GM23338 (cell line): ENCODE measurements around the gene HARS2. TPM values are rescaled to one million over a fixed set of nuclear protein-coding genes. Genes with fewer than 3 reads are reported as not detected.

ENCODE experiments used
- ATAC-seq: fragments of 200-7000 bp; cut with Tn5 transposase; 3 replicates; pipeline ENCODE4 v1.9.1; 2020
- DNase-seq: peaks from one replicate; pipeline ENCODE4 v3.0.0-alpha.2; 2015; ENCODE audit warnings: low spot score
- H2AFZ ChIP-seq: fragments of 200-600 bp; sonication (generic); 2 replicates; pipeline ENCODE4 v1.8.0; 2016; ENCODE audit warnings: antibody characterized with exemption, mild to moderate bottlenecking, moderate library complexity
- H3F3A ChIP-seq: fragments of 200-600 bp; sonication (generic); replicated peaks from 2 replicates; pipeline ENCODE4 v1.8.0; 2017; ENCODE audit warnings: antibody characterized with exemption, mixed run types, low read depth
- H3K27ac ChIP-seq: fragments of 200-600 bp; sonication (generic); 2 replicates; pipeline ENCODE4 v1.6.1; 2016; ENCODE audit warnings: low read depth
- H3K27me3 ChIP-seq: fragments of 200-600 bp; sonication (generic); 2 replicates; pipeline ENCODE4 v1.8.0; 2016; ENCODE audit warnings: mild to moderate bottlenecking, mixed run types, moderate library complexity; ENCODE audit not compliant: insufficient read depth
- H3K36me3 ChIP-seq: fragments of 200-600 bp; sonication (generic); 2 replicates; pipeline ENCODE4 v1.8.0; 2016; ENCODE audit warnings: mild to moderate bottlenecking; ENCODE audit not compliant: insufficient read depth
- H3K4me1 ChIP-seq: fragments of 200-600 bp; sonication (generic); 2 replicates; pipeline ENCODE4 v1.8.0; 2016; ENCODE audit warnings: mild to moderate bottlenecking, moderate library complexity; ENCODE audit not compliant: insufficient read depth
- H3K4me2 ChIP-seq: fragments of 200-600 bp; sonication (generic); 2 replicates; pipeline ENCODE4 v1.7.1; 2017; ENCODE audit warnings: mixed run types
- H3K4me3 ChIP-seq: fragments of 200-600 bp; sonication (generic); 2 replicates; pipeline ENCODE4 v1.6.1; 2016; ENCODE audit warnings: mixed run types
- H3K79me2 ChIP-seq: fragments of 200-600 bp; sonication (generic); replicated peaks from 2 replicates; pipeline ENCODE4 v1.8.0; 2017; ENCODE audit warnings: mild to moderate bottlenecking; ENCODE audit not compliant: insufficient read depth
- H3K9me2 ChIP-seq: fragments of 200-600 bp; sonication (generic); 2 replicates; pipeline ENCODE4 v1.8.0; 2017; ENCODE audit not compliant: insufficient read depth
- H4K20me1 ChIP-seq: fragments of 200-600 bp; sonication (generic); replicated peaks from 2 replicates; pipeline ENCODE4 v1.8.0; 2017; ENCODE audit warnings: mild to moderate bottlenecking; ENCODE audit not compliant: insufficient read depth
- H3K27ac Mint-ChIP-seq: 2 replicates; pipeline ENCODE4 v1.8.0; 2020; ENCODE audit warnings: inconsistent platforms, mild to moderate bottlenecking, moderate library complexity, mixed read lengths
- H3K27me3 Mint-ChIP-seq: 3 replicates; pipeline ENCODE4 v1.8.0; 2022; ENCODE audit warnings: low read depth, mild to moderate bottlenecking, moderate library complexity, mixed read lengths, inconsistent platforms; ENCODE audit not compliant: insufficient read depth, poor library complexity
- H3K36me3 Mint-ChIP-seq: 3 replicates; pipeline ENCODE4 v1.8.0; 2021; ENCODE audit warnings: low read depth, mild to moderate bottlenecking, inconsistent platforms, moderate library complexity, mixed read lengths
- H3K4me1 Mint-ChIP-seq: 3 replicates; pipeline ENCODE4 v1.8.0; 2020; ENCODE audit warnings: mild to moderate bottlenecking, inconsistent platforms, mixed read lengths
- H3K4me3 Mint-ChIP-seq: 3 replicates; pipeline ENCODE4 v1.8.0; 2021; ENCODE audit warnings: moderate library complexity, mild to moderate bottlenecking, inconsistent platforms, mixed read lengths
- H3K9me3 Mint-ChIP-seq: 3 replicates; pipeline ENCODE4 v1.8.0; 2020; ENCODE audit warnings: moderate library complexity, mild to moderate bottlenecking, inconsistent platforms, mixed read lengths
- CREB1 ChIP-seq: fragments of 250-450 bp; sonication (Bioruptor Pico); IDR thresholded peaks from 2 replicates; pipeline ENCODE4 v1.5.0; 2020; ENCODE audit warnings: low read depth, mild to moderate bottlenecking, moderate library complexity
- ETS1 ChIP-seq: IDR thresholded peaks from 2 replicates; pipeline ENCODE4 v1.6.1; 2016; ENCODE audit warnings: antibody characterized with exemption
- EZH2 ChIP-seq: fragments of 200-600 bp; sonication (generic); IDR thresholded peaks from one replicate; pipeline ENCODE4 v1.8.0; 2017; ENCODE audit warnings: antibody characterized with exemption, mild to moderate bottlenecking, low read depth; ENCODE audit not compliant: unreplicated experiment
- EZH2phosphoT487 ChIP-seq: fragments of 200-600 bp; sonication (generic); IDR thresholded peaks from one replicate; pipeline ENCODE4 v1.8.1; 2018; ENCODE audit warnings: antibody characterized with exemption; ENCODE audit not compliant: unreplicated experiment
- JUNB ChIP-seq: IDR thresholded peaks from one replicate; pipeline ENCODE4 v1.6.1; 2016; ENCODE audit warnings: antibody characterized with exemption; ENCODE audit not compliant: unreplicated experiment
- NANOG ChIP-seq: IDR thresholded peaks from 2 replicates; pipeline ENCODE4 v1.6.1; 2016; ENCODE audit warnings: antibody characterized with exemption, borderline replicate concordance
- POLR2AphosphoS5 ChIP-seq: IDR thresholded peaks from 2 replicates; pipeline ENCODE4 v1.6.1; 2016; ENCODE audit warnings: antibody characterized with exemption, low read depth
- STAT1 ChIP-seq: IDR thresholded peaks from one replicate; pipeline ENCODE4 v1.6.1; 2016; ENCODE audit warnings: antibody characterized with exemption; ENCODE audit not compliant: unreplicated experiment
- ZNF114 ChIP-seq: fragments of 250-450 bp; sonication (Bioruptor Pico); IDR thresholded peaks from 2 replicates; pipeline ENCODE4 v1.5.0; 2020; ENCODE audit warnings: mild to moderate bottlenecking, moderate library complexity
- ZNF331 ChIP-seq: fragments of 250-450 bp; sonication (Bioruptor Pico); IDR thresholded peaks from 2 replicates; pipeline ENCODE4 v1.5.0; 2020; ENCODE audit warnings: low read depth, mild to moderate bottlenecking, moderate library complexity
- ZNF462 ChIP-seq: fragments of 250-450 bp; sonication (Bioruptor Pico); IDR thresholded peaks from 2 replicates; pipeline ENCODE4 v1.5.0; 2020; ENCODE audit warnings: mild to moderate bottlenecking, moderate library complexity
- polyA plus RNA-seq: library from polyadenylated mRNA; unstranded; fragments of >200 nt; fragmentation: Nextera tagmentation; extraction: Ambion mirVana; gene quantifications from 2 replicates; pipeline ENCODE4 v1.2.1, GENCODE V29; 2016
- total RNA-seq: library from RNA; depleted of rRNA; stranded (reverse); fragments of >200 nt; shearing (Covaris generic); gene quantifications from 2 replicates; pipeline ENCODE4 v1.2.3, GENCODE V29; 2014
- TF ChIP-seq, protein P1 (sequence below), 2 experiments: fragments of 200-600 bp in 1 of 2; sonication (generic) in 1 of 2; conservative IDR thresholded peaks; 2 replicates each; pipeline versions ENCODE4 v1.5.1 to v1.6.1; 2016 to 2017; ENCODE audit warnings: antibody characterized with exemption in 2 of 2, low read depth in 2 of 2, mild to moderate bottlenecking in 2 of 2, moderate library complexity in 1 of 2
- TF ChIP-seq, protein P2 (sequence below): IDR thresholded peaks from one replicate; pipeline ENCODE4 v1.6.1; 2018; ENCODE audit warnings: antibody characterized with exemption; ENCODE audit not compliant: unreplicated experiment

The HARS2 gene
- total and polyA plus RNA-seq, 2 experiments from 2014 or later, result 14.4 to 21.6 TPM

- H3K27ac Mint-ChIP-seq, result peak within 1 kb of the TSS; percentile 98
- DNase-seq, result peak; percentile 99
- peaks cover 8% of the 10 kb centered on the region for H3K27me3 Mint-ChIP-seq
- H3K4me2 ChIP-seq, result peak within 1 kb of the TSS; percentile 82
- H3K36me3 Mint-ChIP-seq, result peaks cover 92% of the 10 kb centered on the region
- H3K27me3 ChIP-seq, result no peaks in the 10 kb centered on the region
- no peaks in the 10 kb centered on the region for H3K9me3 Mint-ChIP-seq
- peak within 1 kb of the TSS; percentile 99 for H3K4me3 Mint-ChIP-seq
- H3K4me1 ChIP-seq, result no peaks in the 10 kb centered on the region
- no peak within 1 kb of the TSS for H2AFZ ChIP-seq
- H3K27ac ChIP-seq, result peak within 1 kb of the TSS; percentile 3; the same call in 1 of the 2 replicates
- H3K9me2 ChIP-seq, result no peaks in the 10 kb centered on the region
- H4K20me1 ChIP-seq, result peaks cover 8% of the 10 kb centered on the region; the same call in 1 of the 2 replicates
- H3K36me3 ChIP-seq, result peaks cover 41% of the 10 kb centered on the region
- peaks cover 20% of the 10 kb centered on the region for H3K79me2 ChIP-seq
- H3K4me1 Mint-ChIP-seq, result peaks cover 13% of the 10 kb centered on the region
- ATAC-seq, result peak; percentile 98
- TF ChIP-seq ZNF331 (CRISPR knock-in tag) (no peak), EZH2 (no peak), EZH2phosphoT487 (no peak), ZNF462 (CRISPR knock-in tag) (no peak), STAT1 (no peak), ZNF114 (CRISPR knock-in tag) (no peak), NANOG (no peak), JUNB (no peak), ETS1 (peak; percentile 78), POLR2AphosphoS5 (peak; percentile 81), CREB1 (CRISPR knock-in tag) (peak; percentile 45)
- TF ChIP-seq, protein P1, sequence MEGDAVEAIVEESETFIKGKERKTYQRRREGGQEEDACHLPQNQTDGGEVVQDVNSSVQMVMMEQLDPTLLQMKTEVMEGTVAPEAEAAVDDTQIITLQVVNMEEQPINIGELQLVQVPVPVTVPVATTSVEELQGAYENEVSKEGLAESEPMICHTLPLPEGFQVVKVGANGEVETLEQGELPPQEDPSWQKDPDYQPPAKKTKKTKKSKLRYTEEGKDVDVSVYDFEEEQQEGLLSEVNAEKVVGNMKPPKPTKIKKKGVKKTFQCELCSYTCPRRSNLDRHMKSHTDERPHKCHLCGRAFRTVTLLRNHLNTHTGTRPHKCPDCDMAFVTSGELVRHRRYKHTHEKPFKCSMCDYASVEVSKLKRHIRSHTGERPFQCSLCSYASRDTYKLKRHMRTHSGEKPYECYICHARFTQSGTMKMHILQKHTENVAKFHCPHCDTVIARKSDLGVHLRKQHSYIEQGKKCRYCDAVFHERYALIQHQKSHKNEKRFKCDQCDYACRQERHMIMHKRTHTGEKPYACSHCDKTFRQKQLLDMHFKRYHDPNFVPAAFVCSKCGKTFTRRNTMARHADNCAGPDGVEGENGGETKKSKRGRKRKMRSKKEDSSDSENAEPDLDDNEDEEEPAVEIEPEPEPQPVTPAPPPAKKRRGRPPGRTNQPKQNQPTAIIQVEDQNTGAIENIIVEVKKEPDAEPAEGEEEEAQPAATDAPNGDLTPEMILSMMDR (conservative IDR thresholded peaks at IDR 0.05; ENCODE audit: low read depth in 2 of 2), result no peak
- TF ChIP-seq, protein P2, sequence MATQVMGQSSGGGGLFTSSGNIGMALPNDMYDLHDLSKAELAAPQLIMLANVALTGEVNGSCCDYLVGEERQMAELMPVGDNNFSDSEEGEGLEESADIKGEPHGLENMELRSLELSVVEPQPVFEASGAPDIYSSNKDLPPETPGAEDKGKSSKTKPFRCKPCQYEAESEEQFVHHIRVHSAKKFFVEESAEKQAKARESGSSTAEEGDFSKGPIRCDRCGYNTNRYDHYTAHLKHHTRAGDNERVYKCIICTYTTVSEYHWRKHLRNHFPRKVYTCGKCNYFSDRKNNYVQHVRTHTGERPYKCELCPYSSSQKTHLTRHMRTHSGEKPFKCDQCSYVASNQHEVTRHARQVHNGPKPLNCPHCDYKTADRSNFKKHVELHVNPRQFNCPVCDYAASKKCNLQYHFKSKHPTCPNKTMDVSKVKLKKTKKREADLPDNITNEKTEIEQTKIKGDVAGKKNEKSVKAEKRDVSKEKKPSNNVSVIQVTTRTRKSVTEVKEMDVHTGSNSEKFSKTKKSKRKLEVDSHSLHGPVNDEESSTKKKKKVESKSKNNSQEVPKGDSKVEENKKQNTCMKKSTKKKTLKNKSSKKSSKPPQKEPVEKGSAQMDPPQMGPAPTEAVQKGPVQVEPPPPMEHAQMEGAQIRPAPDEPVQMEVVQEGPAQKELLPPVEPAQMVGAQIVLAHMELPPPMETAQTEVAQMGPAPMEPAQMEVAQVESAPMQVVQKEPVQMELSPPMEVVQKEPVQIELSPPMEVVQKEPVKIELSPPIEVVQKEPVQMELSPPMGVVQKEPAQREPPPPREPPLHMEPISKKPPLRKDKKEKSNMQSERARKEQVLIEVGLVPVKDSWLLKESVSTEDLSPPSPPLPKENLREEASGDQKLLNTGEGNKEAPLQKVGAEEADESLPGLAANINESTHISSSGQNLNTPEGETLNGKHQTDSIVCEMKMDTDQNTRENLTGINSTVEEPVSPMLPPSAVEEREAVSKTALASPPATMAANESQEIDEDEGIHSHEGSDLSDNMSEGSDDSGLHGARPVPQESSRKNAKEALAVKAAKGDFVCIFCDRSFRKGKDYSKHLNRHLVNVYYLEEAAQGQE, result no peak
- H3K4me3 ChIP-seq, result peak within 1 kb of the TSS; percentile 58
- H3F3A ChIP-seq, result no peaks in the 10 kb centered on the region; the same call in 1 of the 2 replicates
Measured at GRCh38 chr5:140700177-140701144, 9.2 kb downstream of the HARS2 start, which contains the start of gene ZMAT2. Gene ZMAT2 (plus strand): TSS chr5:140700447. CDS start chr5:140700461, 14 bp downstream.
